ENCODE measurements around the gene DNASE2.

The DNASE2 gene

GRCh38 chr19:12834566-12834943, 46.7 kb downstream of the DNASE2 start, which contains the start of gene RTBDN:
TSS of gene RTBDN (minus strand) at chr19:12834579. CDS start at chr19:12829979, 4,600 bp downstream.
- Histone ChIP-seq H3K36me3 (ENCODE audit: low read depth) (no peaks in the 10 kb centered on the region), H3K27ac (ENCODE audit: poor library complexity, severe bottlenecking) (no peak within 1 kb of the TSS), H3K9me3 (ENCODE audit: severe bottlenecking) (no peaks in the 10 kb centered on the region), H3K4me3 (ENCODE audit: severe bottlenecking) (peak within 1 kb of the TSS; percentile 47), H3K27me3 (ENCODE audit: insufficient read depth, poor library complexity, severe bottlenecking) (peaks cover 64% of the 10 kb centered on the region), H3K4me1 (ENCODE audit: insufficient read depth, poor library complexity, severe bottlenecking) (peaks cover 10% of the 10 kb centered on the region)
- no peak for DNase-seq (ENCODE audit: low spot score)
- TF ChIP-seq CTCF (IDR thresholded peaks at IDR 0.05; ENCODE audit: poor library complexity, severe bottlenecking), result no peak
- no peak for ATAC-seq (ENCODE audit: low read depth)

GRCh38 chr19:12833738-12834565, 47.3 kb downstream of the DNASE2 start:
- Histone ChIP-seq H3K9me3 (ENCODE audit: severe bottlenecking) (no peaks in the 10 kb centered on the region), H3K4me3 (ENCODE audit: severe bottlenecking) (peak overlapping the region; percentile 47), H3K27me3 (ENCODE audit: insufficient read depth, poor library complexity, severe bottlenecking) (peaks cover 58% of the 10 kb centered on the region), H3K36me3 (ENCODE audit: low read depth) (no peaks in the 10 kb centered on the region), H3K27ac (ENCODE audit: poor library complexity, severe bottlenecking) (no peak overlapping the region), H3K4me1 (ENCODE audit: insufficient read depth, poor library complexity, severe bottlenecking) (peaks cover 10% of the 10 kb centered on the region)
- no peak for DNase-seq (ENCODE audit: low spot score)
- no peak for TF ChIP-seq CTCF (IDR thresholded peaks at IDR 0.05; ENCODE audit: poor library complexity, severe bottlenecking)
- no peak; the same call in 2 of the 3 replicates for ATAC-seq (ENCODE audit: low read depth)

- no peak for TF ChIP-seq CTCF (IDR thresholded peaks at IDR 0.05; ENCODE audit: poor library complexity, severe bottlenecking)
- no peaks in the 10 kb centered on the region for H3K36me3 ChIP-seq (ENCODE audit: low read depth)
- ATAC-seq (ENCODE audit: low read depth) (no peak), DNase-seq (ENCODE audit: low spot score) (no peak)
- peak overlapping the region; percentile 47 for H3K4me3 ChIP-seq (ENCODE audit: severe bottlenecking)
- peaks cover 53% of the 10 kb centered on the region for H3K27me3 ChIP-seq (ENCODE audit: insufficient read depth, poor library complexity, severe bottlenecking)
- no peaks in the 10 kb centered on the region for H3K9me3 ChIP-seq (ENCODE audit: severe bottlenecking)
- no peak overlapping the region for H3K27ac ChIP-seq (ENCODE audit: poor library complexity, severe bottlenecking)
- peaks cover 10% of the 10 kb centered on the region for H3K4me1 ChIP-seq (ENCODE audit: insufficient read depth, poor library complexity, severe bottlenecking)
Measured at GRCh38 chr19:12833418-12833737, 47.9 kb downstream of the DNASE2 start.

GRCh38 chr19:12828494-12828893, 52.8 kb downstream of the DNASE2 start:
- Histone ChIP-seq H3K4me1 (ENCODE audit: insufficient read depth, poor library complexity, severe bottlenecking) (peaks cover 10% of the 10 kb centered on the region), H3K36me3 (ENCODE audit: low read depth) (no peaks in the 10 kb centered on the region), H3K27ac (ENCODE audit: poor library complexity, severe bottlenecking) (no peak overlapping the region), H3K9me3 (ENCODE audit: severe bottlenecking) (no peaks in the 10 kb centered on the region), H3K27me3 (ENCODE audit: insufficient read depth, poor library complexity, severe bottlenecking) (peaks cover 8% of the 10 kb centered on the region), H3K4me3 (ENCODE audit: severe bottlenecking) (no peak overlapping the region)
- ATAC-seq (ENCODE audit: low read depth) (peak; percentile 60), DNase-seq (ENCODE audit: low spot score) (no peak)
- no peak for TF ChIP-seq CTCF (IDR thresholded peaks at IDR 0.05; ENCODE audit: poor library complexity, severe bottlenecking)

All from RWPE2 (cell line).